Embryonic facial prominence (tissue), 1 donor: ENCODE data around the gene TENT5A.
"Not testable (repeated sequence)": the region's sequence is repeated elsewhere in the genome, so short reads cannot be mapped to it uniquely, and the experiment has no call there.

Experiments used
- DNase-seq: peaks from one replicate; pipeline ENCODE4 v3.0.0-alpha.2; 2016; ENCODE audit errors: extremely low spot score

Gene TENT5A

DNA sequence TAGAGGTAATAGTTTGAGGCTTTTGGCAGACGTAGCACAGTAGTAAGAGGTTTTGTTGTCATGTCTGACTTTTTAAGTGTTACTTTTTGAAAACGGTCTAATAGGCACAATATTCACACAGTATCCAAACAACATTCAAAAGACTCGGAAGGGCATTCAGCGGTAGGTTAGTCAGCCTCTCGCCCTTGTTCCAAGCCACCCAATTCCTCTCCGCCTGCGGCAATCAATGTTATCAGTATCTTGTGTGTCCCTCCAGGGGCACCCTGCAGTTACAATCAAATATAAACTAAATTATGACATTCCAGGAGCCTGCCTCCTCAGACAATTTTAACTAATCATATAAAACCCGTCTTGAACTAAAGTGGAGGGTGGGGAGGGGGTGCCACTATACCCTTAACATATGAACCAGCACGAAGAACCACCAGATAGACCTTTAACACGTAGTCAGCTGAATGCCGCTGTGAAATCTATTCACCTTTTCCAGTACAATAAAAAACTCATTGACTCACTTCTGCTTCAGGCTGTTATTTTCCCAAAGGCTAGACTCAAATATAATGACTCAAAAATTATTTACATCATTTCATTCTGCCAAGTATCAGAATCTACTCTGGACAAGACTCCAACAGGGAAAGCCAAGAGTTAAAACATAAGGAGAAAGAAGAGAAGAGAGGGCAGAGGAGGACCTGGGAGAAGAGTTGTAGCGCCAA, 1.6 kb downstream of the TENT5A start:
- DNase-seq = no peak

DNA sequence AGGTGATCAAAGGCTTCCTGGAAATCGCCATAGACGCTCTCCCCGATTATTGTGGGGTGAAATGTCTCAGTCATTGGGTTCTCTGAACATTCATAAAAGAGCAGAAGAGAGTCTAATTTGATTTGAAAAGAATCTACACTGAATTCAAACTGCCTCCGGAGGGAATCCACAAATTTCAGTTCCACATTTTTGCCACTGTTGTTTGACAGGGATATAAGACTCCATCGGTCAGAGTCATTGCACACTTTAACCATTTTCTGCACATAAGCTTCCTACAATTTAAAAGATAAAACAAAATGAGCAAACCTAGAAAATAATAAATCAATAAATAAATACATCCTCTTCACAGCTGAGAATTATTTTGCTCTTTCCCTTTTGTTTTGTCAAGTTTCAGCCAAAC, 2.3 kb downstream of the TENT5A start:
- DNase-seq = no peak

DNA sequence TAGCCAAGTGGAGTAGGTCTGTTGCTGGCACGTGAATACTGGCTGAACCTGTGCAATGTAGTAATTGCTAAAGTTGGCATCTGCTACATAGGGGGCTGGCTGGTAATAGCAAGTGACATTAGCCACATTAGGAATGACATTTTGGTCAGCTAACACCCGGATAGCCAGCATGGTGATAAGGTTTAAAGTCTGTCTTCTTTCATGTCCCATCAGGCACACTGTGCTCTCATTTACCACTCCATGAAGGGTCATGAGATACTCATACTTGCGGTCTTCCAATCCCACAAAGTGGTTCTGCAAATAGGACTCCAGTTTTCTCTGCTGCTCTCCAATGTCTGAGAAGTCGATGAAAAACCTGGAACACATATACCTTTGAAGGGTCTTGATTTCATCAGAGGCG, 2.8 kb downstream of the TENT5A start:
- DNase-seq = no peak

DNA sequence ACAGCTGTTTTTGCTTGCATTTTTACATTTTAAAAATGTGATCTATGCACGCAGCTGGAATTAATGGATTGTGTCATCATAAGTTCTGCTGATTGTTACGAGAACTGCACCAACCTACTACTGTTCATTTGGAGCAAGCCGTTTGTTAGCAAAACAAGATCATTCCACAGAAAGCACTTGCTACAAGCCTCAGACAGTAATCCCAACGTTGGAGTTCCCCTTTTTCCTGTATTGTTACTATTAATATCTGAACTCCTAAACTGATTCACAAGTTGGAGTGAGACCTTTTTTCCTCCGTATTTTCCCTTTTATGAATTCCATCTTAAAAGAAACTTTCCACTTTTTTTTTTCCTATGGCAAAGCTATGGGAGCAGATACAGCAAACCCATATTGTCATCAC, 3.5 kb downstream of the TENT5A start:
- DNase-seq = no peak

DNA sequence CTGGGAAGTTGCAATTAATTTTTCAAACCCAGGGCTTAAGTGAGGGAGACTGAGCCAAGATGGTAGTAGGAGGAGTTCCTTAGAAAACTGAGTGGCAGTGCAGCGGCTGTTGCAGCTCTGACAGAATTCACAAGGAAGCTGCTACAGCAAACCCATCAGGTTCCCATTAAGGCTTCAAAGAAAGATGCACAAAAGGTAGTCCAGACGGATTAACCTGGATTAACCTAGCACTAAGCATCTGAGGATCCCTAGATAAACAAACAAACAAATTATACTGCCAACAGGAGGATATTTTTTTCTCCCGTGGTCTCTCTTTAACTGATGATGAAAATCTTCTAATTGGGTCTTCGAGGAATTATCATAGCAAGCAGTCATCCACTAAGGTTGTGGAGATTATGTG, 5.2 kb downstream of the TENT5A start:
- DNase-seq = no peak

DNA sequence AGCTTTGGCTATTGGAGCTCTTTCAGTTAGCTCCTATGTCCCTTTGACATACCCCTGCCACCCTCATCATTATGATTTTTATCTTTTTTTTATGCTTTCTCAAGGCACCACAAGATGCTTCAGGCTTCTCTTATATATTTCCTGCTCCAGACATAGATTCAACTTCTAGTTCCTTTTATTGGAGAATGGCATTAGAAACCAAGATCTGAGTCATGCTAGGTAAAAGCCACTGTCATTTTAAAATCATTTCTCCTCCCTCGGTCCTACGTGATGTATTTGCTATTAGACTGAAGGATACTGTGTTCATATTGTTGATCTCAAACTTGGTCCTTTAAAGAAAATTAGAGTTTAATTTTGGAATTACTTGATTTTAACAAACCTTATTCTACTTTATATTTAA, 8.3 kb downstream of the TENT5A start:
- DNase-seq = no peak

DNA sequence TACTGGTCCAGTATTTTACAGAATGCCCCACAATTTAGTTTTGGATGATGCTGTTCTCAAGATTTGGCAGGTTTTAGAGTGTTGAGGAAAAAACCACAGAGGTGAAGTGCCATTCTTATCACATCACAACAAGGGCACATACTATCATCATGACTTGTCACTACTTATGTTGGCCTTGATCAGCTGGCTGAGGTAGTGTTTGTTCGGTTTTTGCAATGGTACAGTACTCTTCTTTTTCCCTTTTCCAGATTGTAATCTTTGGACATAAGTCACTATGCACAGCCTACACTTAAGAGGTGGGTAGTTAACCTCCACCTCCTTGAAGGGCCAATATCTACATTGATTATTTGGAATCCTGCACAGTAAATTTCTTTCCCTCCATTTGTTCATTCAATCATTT, 8.8 kb downstream of the TENT5A start:
- DNase-seq = no peak

DNA sequence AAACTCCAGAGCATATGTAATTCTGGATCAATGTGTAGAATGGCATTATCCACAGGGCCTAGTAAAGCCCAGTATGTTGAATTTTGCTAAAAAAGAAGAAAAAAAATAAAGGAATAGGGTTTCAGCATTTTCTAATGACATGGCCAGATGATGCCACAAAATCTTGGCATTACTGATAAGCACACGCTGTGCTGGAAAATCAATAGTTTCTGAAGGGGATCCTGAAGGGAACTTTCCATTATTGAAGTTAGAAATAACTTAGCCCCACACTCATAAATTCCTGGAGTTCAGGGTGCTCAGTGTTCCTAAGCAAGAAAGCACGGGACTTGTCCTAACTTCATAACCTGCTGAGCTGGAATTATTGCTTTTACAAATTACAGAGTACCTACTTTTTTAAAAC, 10.8 kb downstream of the TENT5A start:
- no peak for DNase-seq

DNA sequence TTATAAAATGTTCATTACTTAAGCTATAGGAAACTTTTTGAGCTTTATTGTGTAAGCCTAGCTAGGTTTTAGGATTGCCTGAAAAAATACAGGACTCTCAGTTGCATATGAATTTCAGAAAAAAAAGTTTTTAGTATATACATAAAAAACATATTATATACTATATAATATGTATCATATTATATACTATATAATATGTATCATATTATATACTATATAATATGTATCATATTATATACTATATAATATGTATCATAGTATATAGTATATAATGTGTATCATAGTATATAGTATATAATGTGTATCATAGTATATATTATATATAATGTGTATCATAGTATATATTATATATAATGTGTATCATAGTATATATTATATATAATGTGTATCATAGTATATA, 11.9 kb downstream of the TENT5A start:
- not testable (repeated sequence) for DNase-seq

DNA sequence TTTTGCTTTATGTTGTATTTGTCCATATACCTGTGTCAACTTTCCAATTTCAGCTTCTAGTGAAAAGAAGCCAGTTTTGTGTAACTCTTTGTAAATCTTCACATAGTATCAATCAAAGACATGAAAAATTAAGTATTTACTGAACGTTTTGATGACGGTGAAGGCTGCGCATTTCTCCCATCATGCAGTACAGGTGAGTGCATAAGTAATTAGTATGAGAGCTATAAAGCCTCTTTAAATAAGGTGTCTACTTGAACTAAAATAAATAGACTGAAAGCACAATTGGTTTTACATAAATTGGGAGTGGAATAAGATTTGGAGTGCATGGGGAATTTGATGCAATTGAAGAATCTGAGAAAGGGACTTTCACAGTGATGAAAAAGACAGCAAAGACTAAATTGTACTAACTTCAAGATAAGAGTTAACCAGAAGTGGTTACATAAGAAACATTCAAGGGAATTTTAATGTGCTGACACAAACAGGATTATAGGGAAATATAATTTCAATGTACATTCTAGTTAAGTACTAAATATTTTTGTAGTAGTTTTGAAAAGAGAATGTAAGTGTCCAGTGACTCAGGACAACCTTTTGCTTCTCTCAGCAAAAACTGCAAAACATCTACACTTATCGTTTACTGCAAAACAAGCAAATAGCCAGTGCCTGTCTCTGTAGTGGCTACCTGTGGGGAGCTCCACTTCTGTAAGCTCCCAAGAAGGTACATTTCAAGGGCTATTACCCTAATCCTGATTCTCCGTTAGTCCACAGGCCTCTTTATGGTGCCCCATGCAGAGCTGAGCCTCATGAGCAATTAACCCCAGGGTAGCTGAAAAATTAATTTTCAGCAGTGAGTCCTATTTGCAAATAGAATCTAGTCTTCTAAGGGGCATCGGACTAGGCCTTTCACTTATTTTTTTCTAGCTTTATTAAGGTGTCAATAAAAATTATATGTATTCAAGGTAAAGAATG, 13.0 kb downstream of the TENT5A start:
- DNase-seq = no peak

DNA sequence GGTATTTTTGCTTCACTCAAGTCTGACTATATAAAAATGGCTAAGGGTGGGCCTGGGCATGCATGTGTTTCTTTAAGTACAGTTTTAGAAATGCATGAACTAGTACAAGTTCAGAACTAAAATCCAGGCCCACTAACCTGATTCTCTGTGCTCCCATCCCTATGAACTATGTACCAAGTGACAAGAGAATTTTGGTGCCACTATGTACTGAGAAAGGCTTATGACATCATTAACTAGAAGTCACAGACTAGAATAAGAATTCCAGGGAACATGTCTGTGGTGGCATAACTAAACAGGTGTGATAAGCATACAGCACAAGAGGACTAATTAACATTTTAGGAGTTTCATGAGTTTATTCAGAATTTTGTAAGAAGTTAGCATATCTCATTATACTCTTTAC, 16.1 kb downstream of the TENT5A start:
- no peak for DNase-seq

DNA sequence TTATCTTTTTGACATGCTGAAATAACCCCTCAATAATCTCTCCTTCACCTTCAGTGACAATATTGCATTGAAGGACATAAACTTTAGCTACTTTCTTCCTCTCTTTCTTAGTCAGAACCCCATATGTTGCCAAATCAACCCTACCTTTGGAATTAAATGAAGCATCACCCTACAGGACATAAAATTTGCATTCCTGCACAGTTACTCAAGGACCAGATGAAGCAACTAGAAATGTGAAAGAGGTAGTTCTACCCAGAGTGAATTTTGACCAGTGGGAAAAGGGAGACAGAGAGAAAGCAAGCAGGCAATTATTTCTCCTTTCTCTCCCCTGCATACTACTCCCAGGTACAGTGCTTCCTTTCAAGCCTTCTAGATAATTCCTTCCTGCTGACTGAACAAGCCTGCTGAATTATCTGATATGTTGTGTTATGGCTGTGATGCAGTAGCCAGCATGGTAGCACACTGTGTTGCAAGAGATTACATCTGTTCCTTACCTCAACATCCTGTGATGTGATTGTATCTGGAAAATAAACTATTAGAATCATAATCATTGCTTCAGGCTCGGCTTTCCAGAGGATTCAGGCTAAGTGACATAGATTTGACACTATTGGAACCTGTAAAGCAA, 16.6 kb downstream of the TENT5A start:
- DNase-seq = no peak

DNA sequence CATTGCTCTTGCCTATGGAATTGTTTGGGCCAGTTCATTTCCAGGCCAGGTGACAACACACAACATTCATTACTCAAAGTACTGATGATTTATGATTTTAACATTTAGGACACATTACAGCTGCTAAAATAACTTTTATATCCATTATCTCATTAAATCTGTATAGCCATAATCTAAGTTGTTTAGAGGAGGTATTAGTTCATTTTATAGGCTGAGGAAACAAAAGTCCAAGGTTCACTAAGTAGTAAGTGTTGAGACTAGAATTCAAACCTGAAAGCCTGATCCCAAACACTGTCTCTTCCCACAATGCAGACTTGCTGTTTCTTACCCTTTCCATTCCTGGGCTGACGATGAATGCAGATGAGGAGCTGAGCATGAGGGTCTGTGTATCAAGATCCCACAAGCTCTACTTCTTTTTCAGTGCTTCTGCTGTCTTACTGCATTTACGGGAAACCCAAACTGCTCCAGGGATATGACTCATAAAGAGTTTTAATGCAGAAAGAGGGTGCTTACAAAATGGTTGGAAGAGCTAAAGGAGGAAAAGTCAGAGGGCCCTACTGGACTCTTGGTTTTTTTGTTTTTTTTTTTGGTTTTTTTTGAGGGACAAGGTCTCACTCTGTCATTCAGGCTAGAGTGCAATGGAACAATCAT, 17.9 kb downstream of the TENT5A start:
- DNase-seq = no peak

DNA sequence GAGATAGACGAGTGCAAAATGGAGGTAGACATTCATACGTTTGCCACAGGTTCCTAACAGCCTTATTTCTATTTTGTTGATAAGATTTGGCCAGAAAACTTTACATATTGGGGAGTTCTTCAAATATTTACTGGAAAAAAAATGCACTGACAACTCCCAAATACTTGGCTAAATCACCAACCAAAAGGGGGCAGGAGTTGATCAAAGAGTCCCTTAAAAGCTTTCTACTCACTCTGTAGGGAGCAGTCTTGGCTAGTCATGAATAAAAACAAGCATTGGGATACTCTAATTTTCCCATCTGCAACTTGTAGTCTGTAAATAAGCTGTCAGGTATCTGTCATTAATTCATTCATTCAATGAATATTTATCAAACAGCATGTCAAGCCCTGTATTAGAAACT, 18.4 kb downstream of the TENT5A start:
- DNase-seq = no peak

DNA sequence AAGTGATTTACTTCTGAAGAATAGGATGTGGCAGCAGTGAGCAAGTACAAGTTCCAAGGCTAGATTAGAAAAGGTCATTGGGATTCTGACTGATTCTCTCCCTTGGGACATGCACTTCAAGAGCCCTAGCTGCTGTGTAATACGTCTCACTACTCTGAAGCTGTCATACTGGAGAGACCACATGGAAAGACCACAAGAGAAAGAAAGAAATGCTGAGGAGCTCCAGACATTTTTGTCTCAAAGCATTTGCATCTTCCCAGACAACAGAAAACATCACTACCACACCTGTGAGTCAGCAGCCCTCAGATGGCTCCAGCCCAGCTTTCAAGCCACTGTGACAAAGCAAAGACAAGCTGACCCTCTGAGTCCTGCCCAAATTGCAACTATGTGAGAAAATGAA, 20.7 kb downstream of the TENT5A start:
- DNase-seq = no peak

DNA sequence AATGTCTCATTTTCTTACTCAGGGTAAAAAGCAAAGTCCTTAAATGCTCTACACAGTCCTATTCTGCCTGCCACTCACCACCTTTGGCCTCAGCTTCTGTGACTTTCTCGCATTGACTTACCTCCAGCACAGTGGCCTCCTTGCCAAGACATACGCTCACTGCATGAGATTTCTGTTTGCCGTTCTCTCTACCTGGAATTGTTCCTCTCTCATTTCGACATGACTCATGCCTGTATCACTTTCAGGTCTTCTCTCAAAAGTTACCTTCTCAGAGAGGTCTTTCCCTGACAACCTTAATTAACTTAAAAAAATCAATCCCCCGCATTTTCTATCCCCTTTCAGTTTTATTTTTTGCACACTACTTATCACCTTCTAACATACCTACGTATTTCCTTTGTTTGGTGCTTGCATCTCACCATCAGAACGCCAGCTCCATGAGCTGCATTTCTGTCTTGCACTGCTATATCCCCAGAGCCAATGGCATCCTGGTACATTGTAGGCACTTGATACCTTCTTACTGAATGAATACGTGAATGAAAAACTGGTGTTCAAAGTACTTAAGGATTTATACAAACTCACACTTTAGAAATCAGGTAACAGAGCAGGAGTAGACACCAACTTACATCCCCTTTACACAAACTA, 24.5 kb downstream of the TENT5A start:
- DNase-seq = no peak

DNA sequence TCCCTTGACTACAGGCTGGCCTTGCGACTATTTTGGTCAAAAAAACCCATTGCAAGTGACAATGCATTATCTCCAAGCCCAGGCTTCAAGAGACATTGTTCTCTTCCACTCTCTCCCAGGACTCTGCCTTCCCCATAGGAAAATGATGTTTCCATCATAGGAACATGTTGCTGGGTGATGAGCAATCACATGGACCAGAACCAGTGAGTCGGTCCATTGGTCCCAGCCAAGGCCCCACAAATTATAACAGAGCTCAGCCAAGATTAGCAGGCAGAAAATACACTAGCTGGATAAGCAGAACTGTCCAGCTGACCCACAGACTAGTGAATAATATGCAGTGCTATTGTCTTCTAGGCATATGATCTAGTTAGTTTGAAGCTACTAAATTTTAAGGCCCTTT, 27.4 kb downstream of the TENT5A start:
- no peak for DNase-seq

DNA sequence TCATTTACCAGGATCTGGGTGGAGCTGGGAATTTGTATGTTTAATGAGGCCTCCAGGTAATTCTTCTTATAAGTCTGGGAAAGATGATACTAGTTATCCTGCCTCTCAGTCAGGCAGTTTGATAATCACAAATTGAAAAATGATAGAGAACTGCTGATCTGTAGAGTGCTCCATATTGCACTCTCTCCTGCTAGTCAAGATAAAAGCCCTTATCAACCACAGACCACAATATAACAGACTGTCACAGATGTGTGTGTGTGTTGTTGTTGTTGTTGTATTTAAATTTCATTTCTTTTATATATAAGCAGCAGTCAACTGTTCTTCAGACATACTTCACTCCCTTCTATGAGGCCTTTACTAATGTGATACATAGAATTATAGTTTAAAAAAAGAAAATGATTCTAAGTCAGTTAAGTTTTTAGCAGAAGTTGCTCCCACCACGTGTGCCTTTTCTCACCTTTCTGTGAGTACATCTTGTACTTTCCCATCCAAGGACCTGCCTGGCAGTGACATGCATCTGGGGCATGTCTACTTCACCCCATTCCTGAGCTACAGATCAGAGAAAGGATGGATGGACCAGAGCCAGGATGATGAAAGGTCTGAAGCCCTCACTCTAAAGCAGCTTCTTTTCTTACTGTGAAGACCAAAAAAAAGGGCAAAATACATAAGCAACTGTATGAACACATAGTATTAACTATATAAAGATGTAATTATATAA, 29.8 kb downstream of the TENT5A start:
- no peak for DNase-seq

DNA sequence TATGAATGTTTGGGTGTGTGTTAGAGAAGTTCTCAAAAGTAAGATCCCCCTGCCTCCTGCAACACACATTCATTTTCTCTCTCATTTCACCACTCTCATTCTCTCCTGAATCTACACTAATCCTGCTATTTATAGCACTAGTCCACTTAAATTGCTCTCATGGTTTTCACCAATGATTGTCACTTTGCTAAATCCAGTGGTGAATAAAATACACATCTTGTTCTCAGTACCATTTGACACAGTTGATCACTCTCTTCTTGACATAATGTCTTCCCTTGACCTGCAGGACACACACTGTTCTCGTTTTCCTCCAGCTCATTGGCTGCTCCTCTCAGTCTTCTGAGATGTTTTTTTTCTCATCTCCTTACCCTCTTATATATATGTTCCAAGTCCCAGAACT, 32.1 kb downstream of the TENT5A start:
- DNase-seq = no peak

DNA sequence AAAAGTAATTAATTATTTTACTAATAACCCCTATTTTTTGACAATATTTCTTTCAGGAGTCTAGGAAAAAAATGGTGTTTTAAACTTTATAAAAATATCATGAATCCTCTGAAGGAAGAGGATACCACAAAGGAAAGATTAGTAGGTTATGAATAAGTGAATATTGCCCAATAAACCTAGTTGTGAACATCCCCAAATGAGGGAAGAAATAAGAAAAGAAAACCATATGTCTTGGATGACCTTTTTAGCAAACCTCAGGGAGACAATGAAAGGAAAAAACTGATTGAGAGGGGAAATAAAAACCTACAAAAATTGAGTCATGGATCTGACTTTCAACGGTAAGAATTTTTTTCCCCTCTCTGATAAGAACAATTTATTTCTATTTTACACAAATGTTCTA, 34.4 kb downstream of the TENT5A start:
- DNase-seq = no peak

DNA sequence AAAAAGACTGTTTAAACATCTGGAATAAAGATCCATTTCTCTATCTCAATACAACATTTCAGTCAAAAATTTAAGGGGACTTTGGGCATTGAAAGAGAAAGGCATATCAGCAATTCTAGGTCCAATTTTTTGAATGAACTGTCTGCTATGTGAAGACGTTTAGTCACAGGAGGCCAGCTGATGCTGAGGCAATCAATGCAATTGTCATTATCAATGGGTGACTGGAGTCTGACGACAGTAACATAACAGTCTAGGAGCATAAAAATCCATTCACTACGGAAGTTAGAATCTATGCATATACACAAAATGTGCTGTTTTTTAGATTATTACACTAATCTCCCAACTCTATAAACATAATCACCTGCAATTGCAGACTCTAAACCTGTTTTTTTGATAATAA, 37.8 kb downstream of the TENT5A start:
- DNase-seq = no peak
